C4-2B (cell line): ENCODE measurements around the gene JAM2.

Source experiments
- CTCF ChIP-seq: fragments of 450-650 bp; conservative IDR thresholded peaks from 2 replicates; pipeline ENCODE4 v1.5.1; 2017; ENCODE audit warnings: mild to moderate bottlenecking
- ZFX ChIP-seq: fragments of 450-650 bp; IDR thresholded peaks from 2 replicates; pipeline ENCODE4 v1.6.1; 2017

DNA sequence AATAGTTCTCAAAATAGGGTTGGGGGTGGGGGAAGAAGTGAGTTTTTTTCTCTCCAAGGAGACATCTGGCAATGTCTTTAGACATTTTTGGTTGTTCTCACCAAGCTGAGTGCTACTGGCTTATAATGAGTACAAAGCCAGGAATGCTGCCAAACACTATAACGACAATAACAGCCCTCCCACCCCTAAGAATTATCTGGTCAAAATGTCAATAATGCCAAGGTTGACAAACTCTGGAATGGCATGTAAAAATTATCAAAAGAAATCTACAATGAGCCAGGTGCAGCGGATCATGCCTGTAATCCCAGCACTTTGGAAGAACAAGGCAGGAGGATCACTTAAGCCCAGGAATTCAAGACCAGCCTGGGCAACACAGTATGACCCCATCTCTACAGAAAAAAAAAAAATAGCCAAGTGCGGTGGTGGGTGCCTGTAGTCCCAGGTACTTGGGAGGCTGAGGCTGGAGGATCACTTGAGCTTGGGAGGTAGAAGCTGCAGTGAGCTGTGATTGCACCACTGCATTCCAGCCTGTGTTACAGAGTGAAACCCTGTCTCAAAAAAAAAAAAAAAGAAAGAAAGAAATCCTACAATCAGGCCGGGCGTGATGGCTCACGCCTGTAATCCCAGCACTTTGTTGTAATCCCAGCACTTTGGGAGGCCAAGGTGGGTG, 93.2 kb downstream of the JAM2 start:
- no peak for TF ChIP-seq CTCF
- no peak for TF ChIP-seq ZFX
